Right ventricle myocardium inferior (tissue), 1 donor: ENCODE results near the gene ZBTB32. TPM values are rescaled to one million over a fixed set of nuclear protein-coding genes. Genes with fewer than 3 reads are reported as not detected.
A peak's percentile ranks its signal among the peaks of the same experiment; 100 is the strongest.

Experiments used
- ATAC-seq: fragments of 200-7000 bp; cut with Tn5 transposase; one replicate; pipeline ENCODE4 v1.9.1; 2020; ENCODE audit warnings: mild to moderate bottlenecking, moderate library complexity
- DNase-seq: peaks from one replicate; pipeline ENCODE4 v3.0.0; 2021; ENCODE audit errors: missing footprints
- intact Hi-C: fragments of 100-400 bp; cut with DNase I; formaldehyde crosslinking; loops from one replicate; pipeline ENCODE4 v1.11.0; 2022
- total RNA-seq: library from RNA; stranded (reverse); fragmentation: NEBNext Ultra II Directional; extraction: Animal tissue kit (Norgen Biotek cat#: 25700); gene quantifications from one replicate; pipeline ENCODE4 v1.2.1, GENCODE V29; 2021
- donor health status: DM: no; HTN: yes; CAD: no; lungs with severe emphysema.

Gene ZBTB32
- total RNA-seq, 1 donor from 2014 or later: not detected

GRCh38 chr19:35729763-35730162, 25.4 kb downstream of the ZBTB32 start:
- ATAC-seq (no peak), DNase-seq (peak; percentile 53)
- intact Hi-C loops: no loop called here

GRCh38 chr19:35730326-35730725, 26.0 kb downstream of the ZBTB32 start:
- ATAC-seq (no peak), DNase-seq (peak; percentile 39)
- intact Hi-C loops: no loop called here

GRCh38 chr19:35731353-35731752, 27.0 kb downstream of the ZBTB32 start:
- intact Hi-C loops: no loop called here
- DNase-seq (peak; percentile 32), ATAC-seq (no peak)

- DNase-seq: peak; percentile 31
- ATAC-seq: no peak
- intact Hi-C loops: no loop called here
Measured at GRCh38 chr19:35731779-35732405, 27.5 kb downstream of the ZBTB32 start.

- intact Hi-C loops: no loop called here
- DNase-seq: no peak
- no peak for ATAC-seq
Measured at GRCh38 chr19:35732540-35733179, 28.3 kb downstream of the ZBTB32 start.

- peak; percentile 37 for DNase-seq
- no peak for ATAC-seq
- intact Hi-C loops: no loop called here
Measured at GRCh38 chr19:35733180-35734125, 29.1 kb downstream of the ZBTB32 start.

- intact Hi-C loops: no loop called here
- DNase-seq (no peak), ATAC-seq (no peak)
Measured at GRCh38 chr19:35734273-35734672, 29.9 kb downstream of the ZBTB32 start.

- intact Hi-C loops: no loop called here
- ATAC-seq (no peak), DNase-seq (no peak)
Measured at GRCh38 chr19:35734889-35735288, 30.5 kb downstream of the ZBTB32 start.

GRCh38 chr19:35736913-35737886, 32.8 kb downstream of the ZBTB32 start:
- no peak for ATAC-seq
- intact Hi-C loops: no loop called here
- DNase-seq: peak; percentile 46

- intact Hi-C loops: no loop called here
- DNase-seq (no peak), ATAC-seq (no peak)
Measured at GRCh38 chr19:35738021-35738886, 33.9 kb downstream of the ZBTB32 start.

GRCh38 chr19:35738887-35739229, 34.5 kb downstream of the ZBTB32 start:
- ATAC-seq (no peak), DNase-seq (no peak)
- intact Hi-C loops: no loop called here

- DNase-seq: no peak
- no peak for ATAC-seq
- intact Hi-C loops: loop anchor here (10.0 kb wide), 1 partner anchor 375 kb away; the partner anchor contains the start of genes OVOL3, POLR2I and TBCB
Measured at GRCh38 chr19:35739275-35740107, 35.1 kb downstream of the ZBTB32 start.

- DNase-seq (no peak), ATAC-seq (no peak)
- intact Hi-C loops: loop anchor here (10.0 kb wide), 1 partner anchor 375 kb away; the partner anchor contains the start of genes OVOL3, POLR2I and TBCB
Measured at GRCh38 chr19:35740108-35740422, 35.7 kb downstream of the ZBTB32 start.

- intact Hi-C loops: loop anchor here (10.0 kb wide), 1 partner anchor 374 kb away; the partner anchor contains the start of genes OVOL3, POLR2I and TBCB
- DNase-seq (peak; percentile 99), ATAC-seq (peak; percentile 90)
Measured at GRCh38 chr19:35740423-35741202, 36.3 kb downstream of the ZBTB32 start.

GRCh38 chr19:35741203-35741515, 36.8 kb downstream of the ZBTB32 start:
- no peak for ATAC-seq
- intact Hi-C loops: loop anchor here (10.0 kb wide), 1 partner anchor 374 kb away; the partner anchor contains the start of genes OVOL3, POLR2I and TBCB
- no peak for DNase-seq

- ATAC-seq (no peak), DNase-seq (no peak)
- intact Hi-C loops: loop anchor here (10.0 kb wide), 1 partner anchor 373 kb away; the partner anchor contains the start of genes OVOL3, POLR2I and TBCB
Measured at GRCh38 chr19:35742121-35742724, 37.9 kb downstream of the ZBTB32 start, which contains the start of gene IGFLR1. Gene IGFLR1, minus strand, starts transcription at chr19:35742452. Its CDS starts 1,272 bp downstream, at chr19:35741180.
